C4-2B (cell line): ENCODE measurements around the gene MYRFL.

ENCODE experiments used
- ZFX ChIP-seq: fragments of 450-650 bp; IDR thresholded peaks from 2 replicates; pipeline ENCODE4 v1.6.1; 2017
- TF ChIP-seq, protein P1 (sequence below): fragments of 450-650 bp; conservative IDR thresholded peaks from 2 replicates; pipeline ENCODE4 v1.5.1; 2017; ENCODE audit warnings: mild to moderate bottlenecking

GRCh38 chr12:69947897-69948296 is 122.9 kb downstream of the MYRFL start:
- TF ChIP-seq, protein P1, sequence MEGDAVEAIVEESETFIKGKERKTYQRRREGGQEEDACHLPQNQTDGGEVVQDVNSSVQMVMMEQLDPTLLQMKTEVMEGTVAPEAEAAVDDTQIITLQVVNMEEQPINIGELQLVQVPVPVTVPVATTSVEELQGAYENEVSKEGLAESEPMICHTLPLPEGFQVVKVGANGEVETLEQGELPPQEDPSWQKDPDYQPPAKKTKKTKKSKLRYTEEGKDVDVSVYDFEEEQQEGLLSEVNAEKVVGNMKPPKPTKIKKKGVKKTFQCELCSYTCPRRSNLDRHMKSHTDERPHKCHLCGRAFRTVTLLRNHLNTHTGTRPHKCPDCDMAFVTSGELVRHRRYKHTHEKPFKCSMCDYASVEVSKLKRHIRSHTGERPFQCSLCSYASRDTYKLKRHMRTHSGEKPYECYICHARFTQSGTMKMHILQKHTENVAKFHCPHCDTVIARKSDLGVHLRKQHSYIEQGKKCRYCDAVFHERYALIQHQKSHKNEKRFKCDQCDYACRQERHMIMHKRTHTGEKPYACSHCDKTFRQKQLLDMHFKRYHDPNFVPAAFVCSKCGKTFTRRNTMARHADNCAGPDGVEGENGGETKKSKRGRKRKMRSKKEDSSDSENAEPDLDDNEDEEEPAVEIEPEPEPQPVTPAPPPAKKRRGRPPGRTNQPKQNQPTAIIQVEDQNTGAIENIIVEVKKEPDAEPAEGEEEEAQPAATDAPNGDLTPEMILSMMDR: no peak
- no peak for TF ChIP-seq ZFX
